Hematopoietic multipotent progenitor cell treated with erythropoietin and hydrocortisone succinate and interleukin-3 and kit ligand, for 15 days (in vitro differentiated cells): ENCODE measurements around the gene SLC31A1.

Source experiments
- DNase-seq: peaks from one replicate; pipeline ENCODE4 v3.0.0-alpha.2; 2015; ENCODE audit warnings: low spot score

The SLC31A1 gene

GRCh38 chr9:113306566-113306965 lies 85.2 kb downstream of the SLC31A1 start:
- DNase-seq, result no peak

DNA sequence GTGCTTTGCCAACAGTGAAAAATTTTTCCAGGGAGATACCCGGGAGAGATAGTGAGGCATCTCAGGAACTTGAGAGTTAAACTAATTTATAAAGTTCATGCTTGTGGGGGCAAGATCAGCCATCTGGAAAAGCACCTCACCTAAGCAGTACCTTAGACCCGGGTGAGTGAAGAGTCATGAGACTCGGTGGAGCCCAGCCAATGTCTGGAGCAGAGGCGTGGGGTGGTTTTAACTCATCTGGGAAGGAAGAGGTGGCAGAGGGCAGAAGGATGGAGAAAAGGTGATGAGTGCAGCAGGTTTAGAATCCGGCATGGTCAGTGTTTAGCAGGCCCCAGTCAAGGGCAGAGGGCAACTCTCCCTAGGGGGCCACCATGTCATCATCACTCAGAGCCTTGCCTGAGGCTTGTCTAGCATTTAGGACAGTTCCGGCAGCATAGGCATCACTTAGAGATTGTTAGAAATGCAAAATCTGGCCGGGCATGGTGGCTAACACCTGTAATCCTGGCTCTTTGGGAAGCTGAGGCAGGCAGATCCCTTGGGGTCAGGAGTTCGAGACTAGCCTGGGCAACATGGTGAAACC lies 86.1 kb downstream of the SLC31A1 start:
- DNase-seq, result no peak

GRCh38 chr9:113309204-113309813 lies 88.0 kb downstream of the SLC31A1 start:
- peak; percentile 76 for DNase-seq

GRCh38 chr9:113310538-113310937 lies 89.2 kb downstream of the SLC31A1 start:
- DNase-seq, result no peak

GRCh38 chr9:113311961-113312360 lies 90.6 kb downstream of the SLC31A1 start:
- DNase-seq, result no peak

- DNase-seq, result no peak
Measured at GRCh38 chr9:113313261-113313660, 91.9 kb downstream of the SLC31A1 start.
